Aorta (tissue), 5 donors: ENCODE results near the gene MCTP1. TPM values are rescaled to one million over a fixed set of nuclear protein-coding genes. Genes with fewer than 3 reads are reported as not detected.
A peak's percentile ranks its signal among the peaks of the same experiment; 100 is the strongest.

Experiments
- ATAC-seq: fragments of 200-7000 bp; cut with Tn5 transposase; one replicate; pipeline ENCODE4 v1.9.1; 2022; ENCODE audit warnings: moderate library complexity; ENCODE audit not compliant: low FRiP score
- DNase-seq, 2 donors: peaks; one replicate each; pipeline ENCODE4 v3.0.0-alpha.2; 2020
- H3K27ac ChIP-seq, 2 donors: one replicate each; pipeline ENCODE4 v1.5.1; 2013; ENCODE audit warnings: low read length in 2 of 2, mild to moderate bottlenecking in 2 of 2, moderate library complexity in 2 of 2, control low read depth in 1 of 2, inconsistent platforms in 1 of 2, low read depth in 1 of 2
- H3K27me3 ChIP-seq, 2 donors: one replicate each; pipeline ENCODE4 v1.6.1; 2013; ENCODE audit warnings: control low read depth in 1 of 2, low read length in 1 of 2, mild to moderate bottlenecking in 1 of 2, moderate library complexity in 1 of 2; ENCODE audit not compliant: insufficient read depth in 2 of 2, control insufficient read depth in 1 of 2
- H3K36me3 ChIP-seq, 2 donors: one replicate each; pipeline ENCODE4 v1.6.1; 2013; ENCODE audit warnings: control low read depth in 1 of 2, low read length in 1 of 2, mild to moderate bottlenecking in 1 of 2; ENCODE audit not compliant: insufficient read depth in 2 of 2, control insufficient read depth in 1 of 2
- H3K4me1 ChIP-seq, 2 donors: one replicate each; pipeline ENCODE4 v1.6.1; 2013; ENCODE audit warnings: low read length in 2 of 2, control low read depth in 1 of 2, mild to moderate bottlenecking in 1 of 2, moderate library complexity in 1 of 2; ENCODE audit not compliant: insufficient read depth in 2 of 2, control insufficient read depth in 1 of 2
- H3K4me3 ChIP-seq, 2 donors: one replicate each; pipeline ENCODE4 v1.5.1; 2013; ENCODE audit warnings: low read length in 2 of 2, control low read depth in 1 of 2, mild to moderate bottlenecking in 1 of 2
- H3K9me3 ChIP-seq: one replicate; pipeline ENCODE4 v1.6.1; 2013; ENCODE audit warnings: mild to moderate bottlenecking, low read length; ENCODE audit not compliant: control insufficient read depth
- WGBS, 2 donors: extraction: QIAGEN DNeasy Blood & Tissue Kit; methylation state at CpG; one replicate each; pipeline ENCODE4 v1.1.7; 2013; 5-methylcytosine and 5-hydroxymethylcytosine counted together
- intact Hi-C, 2 donors: fragments of 100-400 bp; cut with DNase I; formaldehyde crosslinking; loops; one replicate each; pipeline versions ENCODE4 v1.14.2 to v1.15.0; 2022
- polyA plus RNA-seq, 2 donors: library from polyadenylated mRNA; stranded (reverse); fragments of 200-250 nt; gene quantifications; one replicate each; pipeline ENCODE4 v1.2.3, GENCODE V29; 2013
- total RNA-seq, 2 donors: library from RNA; stranded (reverse); fragmentation: NEBNext Ultra II Directional; extraction: Animal tissue kit (Norgen Biotek cat#: 25700); gene quantifications; one replicate each; pipeline ENCODE4 v1.2.1, GENCODE V29; 2021
- donor health status: healthy with polysubstance abuse.
- donor health status: Bipolar disorder and iron deficiency.
- donor health status: DM: no; HTN: no; CAD: no.
- donor health status: DM: no; HTN: no; CAD: no.
- donor health status: DM: yes; HTN: yes; CAD: no.

The MCTP1 gene
- total and polyA plus RNA-seq, 4 donors = 0.43 to 103 (median 17.2) TPM

GRCh38 chr5:95132096-95132495 is 152.8 kb downstream of the MCTP1 start:
- ATAC-seq = no peak
- H3K4me1 ChIP-seq = no peaks in the 10 kb centered on the region
- no peaks in the 10 kb centered on the region for H3K36me3 ChIP-seq
- intact Hi-C loops = no loop called here
- DNase-seq = no peak
- H3K27me3 ChIP-seq = no peaks in the 10 kb centered on the region
- H3K27ac ChIP-seq = no peak overlapping the region
- no peak overlapping the region for H3K4me3 ChIP-seq
- H3K9me3 ChIP-seq = peaks cover 2% of the 10 kb centered on the region
- 66 to 80% methylated on average over 1 of the region's 1 CpG for WGBS, 2 donors

GRCh38 chr5:95130941-95131340 is 154.0 kb downstream of the MCTP1 start:
- intact Hi-C loops = no loop called here
- DNase-seq (no peak), ATAC-seq (no peak)
- H3K36me3 ChIP-seq = no peaks in the 10 kb centered on the region
- no peaks in the 10 kb centered on the region for H3K4me1 ChIP-seq
- peaks cover 2% of the 10 kb centered on the region for H3K9me3 ChIP-seq
- WGBS, 2 donors = 72 to 74% methylated on average over 3 of the region's 3 CpGs
- no peak overlapping the region for H3K27ac ChIP-seq
- no peaks in the 10 kb centered on the region for H3K27me3 ChIP-seq
- no peak overlapping the region for H3K4me3 ChIP-seq

GRCh38 chr5:95124731-95125130 is 160.2 kb downstream of the MCTP1 start:
- H3K27ac ChIP-seq = no peak overlapping the region

GRCh38 chr5:95124101-95124500 is 160.8 kb downstream of the MCTP1 start:
- intact Hi-C loops = no loop called here
- Histone ChIP-seq H3K4me3 (no peak overlapping the region), H3K9me3 (no peaks in the 10 kb centered on the region), H3K27me3 (no peaks in the 10 kb centered on the region), H3K36me3 (no peaks in the 10 kb centered on the region), H3K4me1 (no peaks in the 10 kb centered on the region), H3K27ac (no peak overlapping the region)
- 75 to 77% methylated on average over 2 of the region's 2 CpGs for WGBS, 2 donors
- ATAC-seq (no peak), DNase-seq (no peak)

More at GRCh38 chr5:95124731-95125130, 160.2 kb downstream of the MCTP1 start:
- no peak overlapping the region for H3K4me3 ChIP-seq
- 90 to 96% methylated on average over 1 of the region's 1 CpG for WGBS, 2 donors
- no peaks in the 10 kb centered on the region for H3K36me3 ChIP-seq
- DNase-seq = no peak
- intact Hi-C loops = no loop called here
- no peaks in the 10 kb centered on the region for H3K4me1 ChIP-seq
- ATAC-seq = no peak
- no peaks in the 10 kb centered on the region for H3K27me3 ChIP-seq
- no peaks in the 10 kb centered on the region for H3K9me3 ChIP-seq

- H3K9me3 ChIP-seq = peaks cover 1% of the 10 kb centered on the region
- H3K27me3 ChIP-seq = no peaks in the 10 kb centered on the region
- H3K36me3 ChIP-seq = no peaks in the 10 kb centered on the region
- no peaks in the 10 kb centered on the region for H3K4me1 ChIP-seq
- DNase-seq (no peak), ATAC-seq (no peak)
- no peak overlapping the region for H3K27ac ChIP-seq
- no peak overlapping the region for H3K4me3 ChIP-seq
- WGBS, 2 donors = 64 to 76% methylated on average over 1 of the region's 1 CpG
- intact Hi-C loops = no loop called here
These were observed 170.0 kb downstream of the MCTP1 start for GRCh38 chr5:95114902-95115301.

GRCh38 chr5:95114305-95114704 is 170.6 kb downstream of the MCTP1 start:
- H3K36me3 ChIP-seq = no peaks in the 10 kb centered on the region
- H3K9me3 ChIP-seq = peaks cover 1% of the 10 kb centered on the region
- WGBS, 2 donors = 88 to 91% methylated on average over 4 of the region's 4 CpGs
- H3K27me3 ChIP-seq = no peaks in the 10 kb centered on the region
- DNase-seq (no peak), ATAC-seq (peak; percentile 11)
- no peak overlapping the region for H3K4me3 ChIP-seq
- intact Hi-C loops = no loop called here
- no peaks in the 10 kb centered on the region for H3K4me1 ChIP-seq
- H3K27ac ChIP-seq = no peak overlapping the region

GRCh38 chr5:95113489-95113888 is 171.4 kb downstream of the MCTP1 start:
- H3K4me3 ChIP-seq = no peak overlapping the region
- no peaks in the 10 kb centered on the region for H3K4me1 ChIP-seq
- intact Hi-C loops = no loop called here
- no peaks in the 10 kb centered on the region for H3K36me3 ChIP-seq
- peaks cover 1% of the 10 kb centered on the region for H3K9me3 ChIP-seq
- WGBS, 2 donors = 25 to 30% methylated on average over 4 of the region's 4 CpGs
- H3K27ac ChIP-seq = no peak overlapping the region
- H3K27me3 ChIP-seq = no peaks in the 10 kb centered on the region
- ATAC-seq (no peak), DNase-seq (no peak)

- Histone ChIP-seq H3K36me3 (no peaks in the 10 kb centered on the region), H3K27ac (no peak overlapping the region), H3K27me3 (no peaks in the 10 kb centered on the region), H3K4me3 (no peak overlapping the region), H3K4me1 (no peaks in the 10 kb centered on the region), H3K9me3 (no peaks in the 10 kb centered on the region)
- intact Hi-C loops = no loop called here
- DNase-seq = no peak
- no peak for ATAC-seq
These were observed 173.8 kb downstream of the MCTP1 start for GRCh38 chr5:95111141-95111540.

GRCh38 chr5:95110118-95110517 is 174.8 kb downstream of the MCTP1 start:
- WGBS, 2 donors = 79 to 82% methylated on average over 1 of the region's 1 CpG
- H3K4me1 ChIP-seq = no peaks in the 10 kb centered on the region
- no peak for DNase-seq
- H3K4me3 ChIP-seq = no peak overlapping the region
- H3K27ac ChIP-seq = no peak overlapping the region
- no peak for ATAC-seq
- no peaks in the 10 kb centered on the region for H3K27me3 ChIP-seq
- no peaks in the 10 kb centered on the region for H3K9me3 ChIP-seq
- no peaks in the 10 kb centered on the region for H3K36me3 ChIP-seq
- intact Hi-C loops = no loop called here
